A549 (cell line): ENCODE measurements around the gene TMED4. TPM values are rescaled to one million over a fixed set of nuclear protein-coding genes. Genes with fewer than 3 reads are reported as not detected.

ENCODE experiments used
- ATAC-seq, 2 experiments: fragments of 200-7000 bp in 1 of 2; fragments of >200 bp in 1 of 2; cut with Nextera tagmentation in 1 of 2; cut with Tn5 transposase in 1 of 2; 3 replicates each; pipeline versions ENCODE4 v1.8.0 to v1.9.1; 2018 to 2020; ENCODE audit warnings: mild to moderate bottlenecking in 1 of 2, moderate library complexity in 1 of 2
- CTCF ChIA-PET: fragments of 300-600 bp; sonication (Branson Sonifier 250); formaldehyde crosslinking; extraction: SDS; loops from one replicate; lab custom pipeline; 2021; ENCODE audit warnings: antibody characterized with exemption, inconsistent platforms; lab: Yijun Ruan, JAX
- POLR2A ChIA-PET: fragments of 350-600 bp; formaldehyde crosslinking; extraction: SDS; loops from one replicate; lab custom pipeline; 2021; ENCODE audit warnings: antibody characterized with exemption, inconsistent platforms; lab: Yijun Ruan, JAX
- DNase-seq, 2 experiments: peaks; one replicate each; pipeline versions ENCODE4 v3.0.0 to v3.0.0-alpha.2; 2011 to 2016; ENCODE audit warnings: low read depth in 1 of 2, low spot score in 1 of 2
- FAIRE-seq: peaks from 2 replicates; lab custom pipeline; 2011; peaks lifted over from hg19 to GRCh38; lab: Jason Lieb, UNC
- H3K27ac ChIP-seq, 2 experiments: fragments of >200 bp; sonication (Bioruptor Twin); formaldehyde crosslinking; 3 replicates each; pipeline ENCODE4 v1.5.1; 2016 to 2017
- H3K4me1 ChIP-seq: fragments of >200 bp; sonication (Bioruptor Twin); formaldehyde crosslinking; 3 replicates; pipeline ENCODE4 v1.6.1; 2016
- H3K4me2 ChIP-seq: fragments of >200 bp; sonication (Bioruptor Twin); formaldehyde crosslinking; 3 replicates; pipeline ENCODE4 v1.6.1; 2016
- H3K4me3 ChIP-seq: fragments of >200 bp; sonication (Bioruptor Twin); formaldehyde crosslinking; 3 replicates; pipeline ENCODE4 v1.5.1; 2016
- H3K9me3 ChIP-seq: fragments of >200 bp; sonication (Bioruptor Twin); formaldehyde crosslinking; 3 replicates; pipeline ENCODE4 v1.6.1; 2016
- BHLHE40 ChIP-seq: IDR thresholded peaks from 2 replicates; pipeline ENCODE4 v1.6.1; 2012; ENCODE audit warnings: low read depth, low read length, inconsistent platforms
- CBX2 ChIP-seq: fragments of 200-600 bp; sonication (generic); IDR thresholded peaks from 2 replicates; pipeline ENCODE4 v1.6.1; 2016; ENCODE audit warnings: low read depth, mild to moderate bottlenecking, borderline replicate concordance
- CHD2 ChIP-seq: fragments of 150-350 bp; IDR thresholded peaks from 2 replicates; pipeline ENCODE4 v1.6.1; 2014; ENCODE audit warnings: low read length; ENCODE audit not compliant: partially characterized antibody
- EHF ChIP-seq: fragments of 250-450 bp; sonication (Bioruptor Pico); IDR thresholded peaks from 2 replicates; pipeline ENCODE4 v1.5.0; 2020; ENCODE audit warnings: mild to moderate bottlenecking
- ESRRA ChIP-seq: fragments of 150-350 bp; IDR thresholded peaks from 2 replicates; pipeline ENCODE4 v1.6.1; 2014; ENCODE audit warnings: mild to moderate bottlenecking, low read length, borderline replicate concordance
- FOSB ChIP-seq: fragments of 250-450 bp; sonication (Bioruptor Pico); IDR thresholded peaks from 2 replicates; pipeline ENCODE4 v1.5.0; 2020; ENCODE audit warnings: mild to moderate bottlenecking, moderate library complexity
- FOXS1 ChIP-seq: fragments of 250-450 bp; sonication (Bioruptor Pico); IDR thresholded peaks from 2 replicates; pipeline ENCODE4 v1.5.0; 2020; ENCODE audit warnings: mild to moderate bottlenecking, moderate library complexity
- GATA3 ChIP-seq: IDR thresholded peaks from 2 replicates; pipeline ENCODE4 v1.6.1; 2012; ENCODE audit warnings: borderline replicate concordance
- HDAC2 ChIP-seq: fragments of 200-600 bp; sonication (generic); IDR thresholded peaks from 2 replicates; pipeline ENCODE4 v1.6.1; 2016
- HEYL ChIP-seq: fragments of 250-450 bp; sonication (Bioruptor Pico); IDR thresholded peaks from 2 replicates; pipeline ENCODE4 v1.8.0; 2021; ENCODE audit warnings: mild to moderate bottlenecking, moderate library complexity
- HMGXB4 ChIP-seq: fragments of 250-450 bp; sonication (Bioruptor Pico); IDR thresholded peaks from 2 replicates; pipeline ENCODE4 v1.5.0; 2021; ENCODE audit warnings: mild to moderate bottlenecking, moderate library complexity, borderline replicate concordance
- HOXB13 ChIP-seq: fragments of 250-450 bp; sonication (Bioruptor Pico); IDR thresholded peaks from 2 replicates; pipeline ENCODE4 v1.5.0; 2020; ENCODE audit warnings: low read depth, mild to moderate bottlenecking, moderate library complexity
- HOXB5 ChIP-seq: fragments of 250-450 bp; sonication (Bioruptor Pico); IDR thresholded peaks from 2 replicates; pipeline ENCODE4 v1.5.0; 2020; ENCODE audit warnings: mild to moderate bottlenecking, moderate library complexity
- JUN ChIP-seq, 2 experiments: fragments of >200 bp; sonication (Bioruptor Twin); formaldehyde crosslinking; IDR thresholded peaks; 2 replicates in 1 of 2; 3 replicates in 1 of 2; pipeline ENCODE4 v1.6.1; 2016 to 2017
- KDM1A ChIP-seq: fragments of 200-600 bp; sonication (generic); IDR thresholded peaks from 2 replicates; pipeline ENCODE4 v1.6.1; 2016; ENCODE audit warnings: low read depth, mild to moderate bottlenecking
- KDM5A ChIP-seq: fragments of 200-600 bp; sonication (generic); IDR thresholded peaks from 2 replicates; pipeline ENCODE4 v1.6.1; 2016; ENCODE audit warnings: antibody characterized with exemption, mild to moderate bottlenecking
- MYC ChIP-seq: IDR thresholded peaks from 2 replicates; pipeline ENCODE4 v1.6.1; 2012; ENCODE audit warnings: mild to moderate bottlenecking, inconsistent platforms, low read length, improper control_type of control experiment, borderline replicate concordance
- NFE2L2 ChIP-seq: fragments of 150-350 bp; conservative IDR thresholded peaks from 2 replicates; pipeline ENCODE4 v1.6.1; 2014; ENCODE audit warnings: low read length
- NR3C1 ChIP-seq: fragments of >200 bp; sonication (Bioruptor Twin); formaldehyde crosslinking; IDR thresholded peaks from 3 replicates; pipeline ENCODE4 v1.6.1; 2017
- PHF8 ChIP-seq: fragments of 200-600 bp; sonication (generic); IDR thresholded peaks from 2 replicates; pipeline ENCODE4 v1.6.1; 2016; ENCODE audit warnings: low read depth, mild to moderate bottlenecking, antibody characterized with exemption, moderate library complexity, borderline replicate concordance
- POLR2A ChIP-seq: IDR thresholded peaks from 2 replicates; pipeline ENCODE4 v1.6.1; 2012; ENCODE audit warnings: mild to moderate bottlenecking, low read length
- RAD21 ChIP-seq, 2 experiments: fragments of >200 bp in 1 of 2; sonication (Bioruptor Twin) in 1 of 2; formaldehyde crosslinking in 1 of 2; IDR thresholded peaks in 1 of 2; conservative IDR thresholded peaks in 1 of 2; 2 replicates in 1 of 2; 3 replicates in 1 of 2; pipeline ENCODE4 v1.6.1; 2012 to 2018; ENCODE audit warnings: inconsistent platforms in 1 of 2
- RARB ChIP-seq: fragments of 250-450 bp; sonication (Bioruptor Pico); IDR thresholded peaks from 2 replicates; pipeline ENCODE4 v1.8.0; 2021; ENCODE audit warnings: mild to moderate bottlenecking, moderate library complexity
- REST ChIP-seq: fragments of 200-600 bp; sonication (generic); IDR thresholded peaks from 2 replicates; pipeline ENCODE4 v1.6.1; 2016; ENCODE audit warnings: antibody characterized with exemption, mild to moderate bottlenecking, moderate library complexity
- RFX5 ChIP-seq: fragments of 450-650 bp; IDR thresholded peaks from 2 replicates; pipeline ENCODE4 v1.7.1; 2014; ENCODE audit warnings: antibody characterized with exemption, mild to moderate bottlenecking, moderate library complexity
- SMC3 ChIP-seq: fragments of >200 bp; sonication (Bioruptor Twin); formaldehyde crosslinking; IDR thresholded peaks from 3 replicates; pipeline ENCODE4 v1.6.1; 2018; ENCODE audit warnings: inconsistent platforms
- TP53 ChIP-seq: fragments of 250-450 bp; sonication (Bioruptor Pico); IDR thresholded peaks from 2 replicates; pipeline ENCODE4 v1.5.0; 2021; ENCODE audit warnings: mild to moderate bottlenecking, moderate library complexity
- ZFP36 ChIP-seq: fragments of 450-650 bp; IDR thresholded peaks from 2 replicates; pipeline ENCODE4 v1.6.1; 2014; ENCODE audit warnings: borderline replicate concordance; ENCODE audit not compliant: partially characterized antibody
- ZSCAN20 ChIP-seq: fragments of 250-450 bp; sonication (Bioruptor Pico); IDR thresholded peaks from 2 replicates; pipeline ENCODE4 v1.8.0; 2022; ENCODE audit warnings: mild to moderate bottlenecking, moderate library complexity
- WGBS: methylation state at CpG from one replicate; pipeline ENCODE4 v1.1.6; 2017; ENCODE audit errors: missing lambda C conversion rate; 5-methylcytosine and 5-hydroxymethylcytosine counted together
- polyA plus RNA-seq, 4 experiments: library from polyadenylated mRNA; depleted of rRNA in 3 of 4; stranded (reverse); fragments of >200 nt; fragmentation: RNase III in 1 of 4; extraction: RNeasy Plus Mini Kit Qiagen cat#74134 plus additional on column Dnase treatment in 1 of 4; gene quantifications; 2 replicates in 3 of 4; 3 replicates in 1 of 4; pipeline ENCODE4 v1.2.3, GENCODE V29; 2011 to 2017
- TF ChIP-seq, protein P1 (sequence below): IDR thresholded peaks from 2 replicates; pipeline ENCODE4 v1.6.1; 2012; ENCODE audit warnings: low read depth, borderline replicate concordance
- TF ChIP-seq, protein P2 (sequence below): fragments of 250-450 bp; sonication (Bioruptor Pico); IDR thresholded peaks from 2 replicates; pipeline ENCODE4 v1.5.0; 2020; ENCODE audit warnings: low read depth, mild to moderate bottlenecking, moderate library complexity
- TF ChIP-seq, protein P3 (sequence below): fragments of >200 bp; sonication (Bioruptor Twin); formaldehyde crosslinking; IDR thresholded peaks from 2 replicates; pipeline ENCODE4 v1.6.1; 2016
- TF ChIP-seq, protein P4 (sequence below): fragments of >200 bp; sonication (Bioruptor Twin); formaldehyde crosslinking; IDR thresholded peaks from 3 replicates; pipeline ENCODE4 v1.6.1; 2016

TMED4 gene
- polyA plus RNA-seq, 2 of the 4 experiments (the other 2 are of a cell fraction) = 55.1 to 68.3 TPM

- CTCF ChIA-PET = interaction anchor here (0.7 to 4.3 kb wide), 3 partner anchors 9 to 562 kb away, joined by 3 to 28 read pairs (median 8); no protein-coding TSS in a partner anchor
These were observed 7.7 kb downstream of the TMED4 start for GRCh38 chr7:44574287-44574872.

DNA sequence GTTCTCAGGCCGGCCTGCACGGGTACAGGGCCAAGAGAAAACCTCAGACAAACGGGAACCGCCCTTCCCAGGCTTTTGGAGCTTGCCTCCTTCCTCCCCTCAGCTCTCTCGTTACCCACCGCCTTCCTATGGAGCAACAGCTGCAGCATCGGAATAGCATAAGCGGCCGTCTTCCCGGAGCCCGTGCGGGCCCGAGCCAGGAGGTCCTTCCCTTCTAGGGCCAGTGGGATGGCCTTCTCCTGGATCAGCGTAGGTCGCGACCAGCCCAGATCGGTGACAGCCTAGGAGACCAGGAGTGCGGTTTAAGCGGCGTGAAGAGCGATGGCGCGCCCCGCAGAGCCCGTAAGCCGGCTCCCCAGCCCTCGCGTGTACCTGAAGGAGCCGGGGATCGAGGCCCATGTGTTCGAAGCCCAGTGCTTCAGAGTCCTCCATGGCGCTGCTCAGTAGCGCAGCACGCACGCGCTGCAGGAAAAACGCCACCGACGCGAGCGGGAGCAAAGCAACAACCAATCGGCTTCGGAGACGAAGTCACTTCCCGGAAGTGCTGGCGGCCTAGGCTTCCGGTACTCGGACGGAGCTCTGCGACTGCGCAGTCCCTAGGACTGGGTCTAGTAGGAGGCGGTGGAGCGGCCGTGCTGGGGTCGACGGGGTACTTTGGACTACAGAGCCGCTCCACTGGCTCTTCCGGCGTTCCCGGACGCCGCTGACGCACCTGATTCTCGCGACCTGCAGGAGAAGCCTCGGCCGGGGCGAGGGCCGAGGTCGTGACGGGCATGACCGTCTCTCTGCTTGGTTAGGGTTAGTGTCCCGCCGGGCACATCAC lies 8.4 kb downstream of the TMED4 start, which contains the start of gene DDX56:
TSS of gene DDX56 (minus strand) at position 445 of the 823 bp plus-strand sequence. CDS start at position 432, 13 bp downstream.
- Histone ChIP-seq H3K27ac (peak within 1 kb of the TSS; percentile 82 to 91), H3K4me1 (peaks cover 15% of the 10 kb centered on the region), H3K9me3 (no peaks in the 10 kb centered on the region), H3K4me2 (peak within 1 kb of the TSS; percentile 95), H3K4me3 (peak within 1 kb of the TSS; percentile 65)
- DNase-seq = peak; percentile 94 to 99
- ATAC-seq = peak; percentile 98 to 99
- no peak for FAIRE-seq
- CTCF ChIA-PET = interaction anchor here (0.7 to 4.3 kb wide), 4 partner anchors 9 to 563 kb away, joined by 3 to 28 read pairs (median 6); no protein-coding TSS in a partner anchor
- WGBS = under 1% methylated on average over 31 of the region's 74 CpGs
- POLR2A ChIA-PET = interaction anchor here (0.6 to 2.1 kb wide), 16 partner anchors 9 to 538 kb away, joined by 3 to 37 read pairs (median 4); partner anchors contain the start of genes OGDH, PURB, TBRG4 and TMED4
- TF ChIP-seq HDAC2 (0 out of 2 replicates have a peak, but pooled peaks have one; percentile 54), KDM1A (no peak), HOXB5 (CRISPR knock-in tag) (peak; percentile 79; the same call in 1 of the 2 replicates), REST (peak; percentile 72), HOXB13 (CRISPR knock-in tag) (peak; percentile 62), MYC (peak; percentile 84), CHD2 (peak; percentile 64), HMGXB4 (no peak), PHF8 (peak; percentile 66; the same call in 1 of the 2 replicates), SMC3 (no peak), BHLHE40 (no peak), KDM5A (peak; percentile 84), POLR2A (peak; percentile 94), JUN (IDR thresholded peaks at IDR 0.05) (peak; percentile 52 to 91; a peak in 3 of 5 replicates)
- TF ChIP-seq, protein P1, sequence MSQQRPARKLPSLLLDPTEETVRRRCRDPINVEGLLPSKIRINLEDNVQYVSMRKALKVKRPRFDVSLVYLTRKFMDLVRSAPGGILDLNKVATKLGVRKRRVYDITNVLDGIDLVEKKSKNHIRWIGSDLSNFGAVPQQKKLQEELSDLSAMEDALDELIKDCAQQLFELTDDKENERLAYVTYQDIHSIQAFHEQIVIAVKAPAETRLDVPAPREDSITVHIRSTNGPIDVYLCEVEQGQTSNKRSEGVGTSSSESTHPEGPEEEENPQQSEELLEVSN = peak; percentile 96
- TF ChIP-seq, protein P2, sequence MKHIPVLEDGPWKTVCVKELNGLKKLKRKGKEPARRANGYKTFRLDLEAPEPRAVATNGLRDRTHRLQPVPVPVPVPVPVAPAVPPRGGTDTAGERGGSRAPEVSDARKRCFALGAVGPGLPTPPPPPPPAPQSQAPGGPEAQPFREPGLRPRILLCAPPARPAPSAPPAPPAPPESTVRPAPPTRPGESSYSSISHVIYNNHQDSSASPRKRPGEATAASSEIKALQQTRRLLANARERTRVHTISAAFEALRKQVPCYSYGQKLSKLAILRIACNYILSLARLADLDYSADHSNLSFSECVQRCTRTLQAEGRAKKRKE (CRISPR knock-in tag) = peak; percentile 53; the same call in 1 of the 2 replicates
- TF ChIP-seq, protein P3, sequence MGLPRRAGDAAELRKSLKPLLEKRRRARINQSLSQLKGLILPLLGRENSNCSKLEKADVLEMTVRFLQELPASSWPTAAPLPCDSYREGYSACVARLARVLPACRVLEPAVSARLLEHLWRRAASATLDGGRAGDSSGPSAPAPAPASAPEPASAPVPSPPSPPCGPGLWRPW = no peak

More at GRCh38 chr7:44574287-44574872, 7.7 kb downstream of the TMED4 start:
- no peak for FAIRE-seq
- 20% methylated on average over 15 of the region's 18 CpGs for WGBS
- Histone ChIP-seq H3K4me2 (peak overlapping the region; percentile 95), H3K27ac (peak overlapping the region; percentile 82 to 91)
- no peak for TF ChIP-seq RAD21 (conservative IDR thresholded peaks at IDR 0.05 in 1 of 2, IDR thresholded peaks at IDR 0.05 in 1 of 2)
- TF ChIP-seq NFE2L2 = no peak
- no peak for TF ChIP-seq ESRRA
- no peak for TF ChIP-seq ZSCAN20 (CRISPR knock-in tag)
- TF ChIP-seq CBX2 = no peak
- TF ChIP-seq RFX5 = no peak
- TF ChIP-seq EHF (CRISPR knock-in tag) = no peak
- TF ChIP-seq, protein P3 = no peak
- TF ChIP-seq TP53 (CRISPR knock-in tag) = no peak
- TF ChIP-seq NR3C1 = no peak
- TF ChIP-seq FOXS1 = no peak
- TF ChIP-seq RARB = no peak
- no peak for TF ChIP-seq ZFP36
- no peak for TF ChIP-seq GATA3
- no peak for TF ChIP-seq FOSB (CRISPR knock-in tag)
- no peak for TF ChIP-seq HEYL (CRISPR knock-in tag)
- TF ChIP-seq, protein P4, sequence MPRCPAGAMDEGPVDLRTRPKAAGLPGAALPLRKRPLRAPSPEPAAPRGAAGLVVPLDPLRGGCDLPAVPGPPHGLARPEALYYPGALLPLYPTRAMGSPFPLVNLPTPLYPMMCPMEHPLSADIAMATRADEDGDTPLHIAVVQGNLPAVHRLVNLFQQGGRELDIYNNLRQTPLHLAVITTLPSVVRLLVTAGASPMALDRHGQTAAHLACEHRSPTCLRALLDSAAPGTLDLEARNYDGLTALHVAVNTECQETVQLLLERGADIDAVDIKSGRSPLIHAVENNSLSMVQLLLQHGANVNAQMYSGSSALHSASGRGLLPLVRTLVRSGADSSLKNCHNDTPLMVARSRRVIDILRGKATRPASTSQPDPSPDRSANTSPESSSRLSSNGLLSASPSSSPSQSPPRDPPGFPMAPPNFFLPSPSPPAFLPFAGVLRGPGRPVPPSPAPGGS = no peak
- TF ChIP-seq, all 56 proteins: peak for 0
- Histone ChIP-seq H3K4me3 (peak overlapping the region; percentile 65), H3K4me1 (peaks cover 15% of the 10 kb centered on the region), H3K9me3 (no peaks in the 10 kb centered on the region)
- POLR2A ChIA-PET = interaction anchor here (0.7 to 2.1 kb wide), 14 partner anchors 8 to 537 kb away, joined by 3 to 37 read pairs (median 4); partner anchors contain the start of genes OGDH, PURB, TBRG4 and TMED4
- no peak for DNase-seq
- ATAC-seq = no peak
